AG08395 (cell line): ENCODE results near the gene DNAH12.
A peak's percentile ranks its signal among the peaks of the same experiment; 100 is the strongest.
"Not testable (repeated sequence)": the region's sequence is repeated elsewhere in the genome, so short reads cannot be mapped to it uniquely, and the experiment has no call there.

ENCODE experiments used
- DNase-seq: peaks from one replicate; pipeline ENCODE4 v3.0.0; 2012; ENCODE audit warnings: mixed read lengths, low spot score

DNAH12 gene

DNA sequence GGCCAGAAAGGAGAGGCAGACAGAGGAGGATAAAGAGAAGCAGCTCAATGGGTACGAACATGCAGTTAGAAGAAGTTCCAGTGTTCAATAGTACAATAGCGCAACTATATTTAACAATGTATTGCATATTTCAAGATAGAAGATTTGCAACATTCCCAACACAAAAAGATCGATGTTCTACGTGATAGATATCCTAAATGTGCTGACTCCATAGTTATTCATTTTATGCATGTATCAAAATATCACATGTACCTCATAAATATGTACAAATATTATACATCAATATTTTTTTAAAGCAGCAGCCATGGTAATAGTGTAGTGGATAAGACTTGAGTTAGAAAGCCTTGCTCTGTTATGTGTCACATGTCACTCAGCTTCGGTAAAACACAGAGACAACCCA lies 141.5 kb downstream of the DNAH12 start:
- DNase-seq = no peak

DNA sequence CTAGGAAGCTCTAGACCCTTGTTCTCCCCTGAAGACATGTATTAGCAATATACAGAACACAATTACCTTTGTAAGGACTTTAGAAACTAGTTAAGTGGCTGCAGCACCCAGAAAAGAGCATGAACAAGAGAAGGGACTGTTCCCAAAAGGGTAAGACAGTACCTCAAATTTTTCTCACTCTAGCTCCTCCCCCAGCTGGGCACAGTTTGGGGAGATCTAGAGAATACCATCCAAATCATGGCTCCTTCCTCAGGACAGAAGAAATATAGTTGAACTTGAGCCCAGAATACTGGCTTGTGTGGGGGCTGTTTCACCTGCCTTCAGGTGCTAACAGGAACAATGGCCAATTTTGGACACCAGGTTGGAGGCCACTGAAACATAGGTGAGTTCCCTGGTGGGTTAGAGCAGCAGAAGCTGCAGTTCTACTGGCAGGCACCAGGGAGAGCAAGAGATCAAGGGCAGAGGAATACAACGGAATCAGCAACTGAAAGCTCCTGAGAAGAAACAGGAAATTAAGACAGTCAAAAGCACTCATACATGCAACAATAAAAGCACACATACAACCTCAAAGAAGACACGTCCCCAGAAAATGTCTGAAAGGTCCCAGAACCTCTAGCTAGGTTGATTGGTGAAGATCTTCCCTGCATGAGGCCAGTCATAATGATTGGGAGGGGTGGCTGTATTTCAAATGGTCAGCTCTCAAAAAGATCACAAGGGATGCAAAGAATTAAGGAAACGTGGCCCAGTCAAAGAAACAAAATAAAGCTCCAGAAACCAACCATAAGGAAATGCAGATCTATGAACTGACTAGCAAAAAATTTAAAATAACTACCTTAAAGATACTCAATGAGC lies 146.7 kb downstream of the DNAH12 start:
- peak; percentile 63 for DNase-seq

DNA sequence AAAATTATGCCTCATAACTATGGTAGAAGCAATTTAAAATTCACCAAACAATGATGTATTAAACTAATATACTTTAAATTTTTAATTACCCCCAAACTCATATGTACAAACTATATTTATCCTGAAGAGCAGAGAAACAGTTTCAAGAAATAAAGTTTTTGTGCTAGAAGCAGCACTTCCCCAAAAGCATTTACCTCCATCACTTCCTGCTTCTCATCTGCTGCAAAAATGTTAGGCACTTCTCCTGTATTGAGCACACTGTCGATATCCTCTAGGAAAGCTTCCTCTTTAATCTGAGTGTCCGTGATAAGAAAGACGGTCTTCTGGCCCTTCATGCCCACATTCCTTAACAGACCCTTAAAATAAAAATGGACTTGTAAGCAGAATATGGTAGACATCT lies 150.2 kb downstream of the DNAH12 start:
- no peak for DNase-seq

DNA sequence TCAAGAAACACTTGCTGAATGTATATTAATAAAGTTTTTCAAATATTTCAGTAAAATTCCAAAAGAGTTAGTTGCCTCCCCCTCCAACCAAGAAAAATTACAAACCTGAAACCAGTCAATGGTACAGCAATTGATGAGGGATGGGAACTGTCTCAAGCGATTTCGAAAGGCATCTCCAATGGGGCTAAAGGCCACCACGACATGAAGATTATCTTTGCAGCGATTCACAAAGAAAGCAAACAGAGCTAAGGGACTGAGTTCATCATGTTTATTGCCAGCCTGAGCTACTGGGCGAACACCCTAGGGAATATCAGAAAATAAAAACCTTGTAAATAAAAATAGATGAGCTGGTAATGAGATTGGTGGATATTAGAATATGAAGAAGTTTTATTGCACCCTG lies 152.4 kb downstream of the DNAH12 start:
- no peak for DNase-seq

DNA sequence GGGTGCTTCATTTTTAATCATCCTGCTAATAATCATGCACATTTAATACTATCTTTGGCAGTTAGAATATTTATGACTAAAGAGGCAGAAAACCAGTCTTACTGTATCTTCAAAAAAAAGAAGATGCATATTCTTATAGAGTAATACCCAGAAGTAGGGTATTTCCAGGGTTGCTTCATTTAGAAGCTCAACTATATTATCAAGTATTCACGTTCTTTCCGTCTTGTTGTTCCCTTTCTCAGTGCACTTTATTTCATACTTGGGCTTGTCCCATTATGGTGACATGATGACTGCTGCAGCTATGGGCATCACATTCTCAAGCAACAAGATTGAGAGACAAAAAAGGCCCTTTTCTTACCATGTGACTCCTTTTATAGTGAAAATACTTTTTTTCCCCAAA lies 154.9 kb downstream of the DNAH12 start:
- DNase-seq = no peak

DNA sequence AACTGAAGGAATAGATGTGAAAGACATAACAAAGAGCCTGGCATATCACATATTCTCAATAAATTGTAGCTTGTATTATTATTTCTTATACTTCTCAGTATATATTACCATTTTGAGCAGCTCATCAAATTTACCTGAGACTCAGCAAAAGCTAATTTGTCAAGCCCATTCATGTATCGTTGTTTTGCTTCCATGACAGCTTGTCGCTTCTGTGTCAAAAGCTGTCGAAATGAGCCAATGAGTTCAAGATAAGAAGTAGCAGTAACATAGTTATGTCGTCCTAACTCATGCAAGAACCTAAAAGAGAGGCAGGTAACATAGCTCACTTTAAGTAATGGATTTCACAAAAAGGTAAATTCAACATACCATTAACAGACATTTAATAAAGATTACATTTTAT lies 157.8 kb downstream of the DNAH12 start:
- DNase-seq = no peak

DNA sequence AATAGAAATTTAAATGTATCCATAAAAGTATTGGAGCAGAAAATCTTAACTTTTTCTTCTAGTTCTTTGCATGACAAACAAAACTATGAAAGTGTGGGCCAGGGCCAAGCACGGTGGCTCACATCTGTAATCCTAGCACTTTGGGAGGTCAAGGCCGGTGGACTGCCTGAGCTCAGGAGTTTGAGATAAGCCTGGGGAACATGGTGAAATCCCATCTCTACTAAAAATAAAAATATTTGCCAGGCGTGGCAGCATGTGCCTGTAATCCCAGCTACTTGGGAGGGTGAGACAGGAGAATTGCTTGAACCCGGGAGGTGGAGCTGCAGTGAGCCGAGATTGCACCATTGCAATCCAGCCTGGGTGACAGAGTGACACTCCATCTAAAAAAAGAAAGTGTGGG lies 158.6 kb downstream of the DNAH12 start:
- no peak for DNase-seq

DNA sequence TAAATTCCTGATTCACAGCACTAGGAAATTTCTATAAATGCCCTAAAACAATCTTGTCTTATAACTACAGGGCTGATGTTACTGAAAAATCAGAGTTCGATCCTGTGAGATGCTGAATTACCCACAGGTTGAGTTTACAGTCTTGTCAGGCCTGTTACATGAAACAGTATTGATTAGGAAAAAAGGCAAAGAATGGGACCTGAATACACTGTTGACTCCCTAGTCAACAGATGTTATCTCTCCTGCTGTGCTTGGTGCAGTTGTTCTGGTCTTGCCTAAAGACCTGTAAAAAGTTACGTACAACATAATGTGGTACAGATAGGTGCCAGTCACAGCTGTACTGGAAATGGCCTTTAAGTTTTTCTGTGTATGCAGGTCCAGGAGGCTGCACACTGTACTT lies 160.3 kb downstream of the DNAH12 start:
- no peak for DNase-seq

DNA sequence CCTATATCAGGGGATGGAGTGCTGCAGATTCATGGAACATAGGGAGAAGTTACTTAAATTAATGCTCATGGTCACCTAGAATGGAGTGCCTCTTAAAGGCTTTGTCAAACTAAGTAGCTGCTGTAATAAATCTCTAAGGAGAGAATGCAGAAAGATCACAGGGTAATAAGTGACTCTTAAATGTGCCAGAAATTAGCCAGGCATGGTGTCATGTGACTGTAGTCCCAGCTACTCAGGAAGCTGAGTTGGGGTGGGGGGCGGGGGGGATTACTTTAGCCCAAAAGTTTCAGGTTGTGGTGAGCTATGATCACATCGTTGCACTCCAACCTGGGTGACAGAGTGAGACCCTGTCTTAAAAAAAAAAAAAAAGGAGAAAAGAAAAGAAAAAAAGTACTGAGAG lies 160.7 kb downstream of the DNAH12 start:
- no peak for DNase-seq

DNA sequence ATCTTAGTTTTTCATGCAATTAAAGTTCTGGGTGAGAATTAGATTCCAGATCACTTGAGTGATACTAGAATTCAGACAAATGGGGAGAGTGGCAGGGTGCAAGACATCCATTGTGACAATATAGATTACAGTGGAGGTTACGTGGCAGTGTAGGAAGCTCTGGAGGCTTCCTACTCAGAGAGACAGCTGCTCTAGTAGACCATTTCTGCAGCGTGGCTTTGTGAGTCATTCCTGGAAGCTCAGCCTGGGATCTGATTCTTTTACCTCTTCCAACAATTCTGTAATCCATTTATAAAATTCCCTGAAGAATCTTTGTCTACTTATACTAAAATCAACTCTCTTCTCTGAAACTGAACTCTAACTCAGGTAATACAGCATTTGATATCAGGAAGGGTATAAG lies 161.2 kb downstream of the DNAH12 start:
- no peak for DNase-seq

DNA sequence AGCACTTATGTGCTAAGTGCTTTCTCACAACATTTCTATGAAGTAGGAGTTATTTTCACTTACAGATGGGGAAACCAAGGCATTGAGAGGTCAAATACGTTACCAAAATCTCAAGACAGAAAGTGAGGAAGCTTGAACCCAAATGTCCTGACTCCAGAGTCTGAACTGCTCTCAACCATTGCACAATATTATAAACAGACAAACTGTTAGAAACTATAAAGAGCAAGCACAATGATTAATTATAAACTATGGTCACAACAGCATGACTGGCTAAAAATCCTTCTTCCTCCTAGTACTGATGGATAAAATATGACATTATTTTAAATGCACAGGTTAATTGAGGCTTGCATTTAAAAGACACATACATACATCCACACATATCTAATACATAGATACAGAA lies 173.8 kb downstream of the DNAH12 start:
- DNase-seq = no peak

DNA sequence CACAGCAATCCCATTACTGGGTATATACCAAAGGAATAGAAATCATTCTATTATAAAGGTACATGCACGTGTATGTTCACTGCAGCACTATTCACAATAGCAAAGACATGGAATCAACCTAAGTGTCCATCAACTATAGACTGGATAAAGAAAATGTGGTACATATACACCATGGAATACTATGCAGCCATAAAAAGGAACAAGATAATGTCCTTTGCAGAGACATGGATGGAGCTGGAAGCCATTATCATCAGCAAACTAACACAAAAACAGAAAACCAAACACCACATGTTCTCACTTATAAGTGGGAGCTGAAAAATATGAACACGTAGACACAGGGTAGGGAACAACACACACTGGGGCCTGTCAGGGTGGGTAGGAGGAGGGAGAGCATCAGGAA lies 179.1 kb downstream of the DNAH12 start:
- not testable (repeated sequence) for DNase-seq

DNA sequence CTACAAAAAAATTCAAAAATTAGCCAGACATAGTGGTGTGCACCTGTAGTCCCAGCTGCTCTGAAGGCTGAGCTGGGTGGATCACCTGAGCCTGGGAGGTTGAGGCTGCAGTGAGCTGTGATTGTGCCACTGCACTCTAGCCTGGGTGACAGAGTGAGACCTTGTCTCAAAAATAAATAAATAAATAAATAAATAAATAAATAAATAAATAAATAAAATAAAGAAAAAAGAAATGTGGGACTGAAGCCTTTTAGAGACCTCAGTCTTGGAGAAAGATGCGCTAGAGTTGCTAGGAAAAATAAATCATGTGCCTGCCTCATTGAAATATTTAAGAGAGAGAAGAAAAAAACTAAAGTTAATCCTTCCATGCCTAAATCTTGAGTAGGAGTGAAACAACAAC lies 187.9 kb downstream of the DNAH12 start:
- DNase-seq = not testable (repeated sequence)

DNA sequence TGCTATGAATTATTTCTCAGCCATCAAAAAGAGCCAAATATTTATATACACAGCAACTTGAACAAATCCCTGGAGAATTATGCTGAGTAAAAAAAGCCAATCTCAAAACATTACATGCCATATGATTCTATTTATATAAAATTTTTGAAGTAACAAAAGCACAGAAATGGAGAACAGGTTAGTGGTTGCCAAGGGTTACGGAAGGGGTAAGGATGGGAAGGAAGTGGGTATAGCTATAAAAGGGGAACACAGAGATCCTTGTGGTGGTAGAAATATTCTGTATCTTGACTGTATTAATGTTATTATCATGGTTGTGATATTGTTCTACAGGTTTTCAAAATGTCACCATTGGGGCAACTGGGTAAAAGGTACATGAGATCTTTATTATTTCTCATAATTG lies 189.4 kb downstream of the DNAH12 start:
- no peak for DNase-seq

DNA sequence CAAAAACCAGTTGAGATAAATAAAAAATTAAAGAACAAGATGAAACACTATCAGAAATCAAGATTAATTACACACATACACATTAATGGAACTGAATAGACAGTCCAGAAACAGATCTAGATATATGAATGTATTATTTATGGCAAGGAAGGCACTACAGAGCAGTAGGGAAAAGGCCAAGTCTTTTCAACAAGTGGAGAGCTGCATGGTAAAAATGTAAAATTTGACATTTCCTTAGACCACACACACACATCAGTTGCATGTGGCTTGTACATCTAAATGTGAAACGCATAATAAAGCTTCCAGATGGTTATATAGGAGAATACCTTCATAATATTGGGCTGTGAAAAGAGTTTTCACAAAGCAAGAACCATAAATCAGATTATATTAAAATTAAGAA lies 193.9 kb downstream of the DNAH12 start:
- DNase-seq = no peak

DNA sequence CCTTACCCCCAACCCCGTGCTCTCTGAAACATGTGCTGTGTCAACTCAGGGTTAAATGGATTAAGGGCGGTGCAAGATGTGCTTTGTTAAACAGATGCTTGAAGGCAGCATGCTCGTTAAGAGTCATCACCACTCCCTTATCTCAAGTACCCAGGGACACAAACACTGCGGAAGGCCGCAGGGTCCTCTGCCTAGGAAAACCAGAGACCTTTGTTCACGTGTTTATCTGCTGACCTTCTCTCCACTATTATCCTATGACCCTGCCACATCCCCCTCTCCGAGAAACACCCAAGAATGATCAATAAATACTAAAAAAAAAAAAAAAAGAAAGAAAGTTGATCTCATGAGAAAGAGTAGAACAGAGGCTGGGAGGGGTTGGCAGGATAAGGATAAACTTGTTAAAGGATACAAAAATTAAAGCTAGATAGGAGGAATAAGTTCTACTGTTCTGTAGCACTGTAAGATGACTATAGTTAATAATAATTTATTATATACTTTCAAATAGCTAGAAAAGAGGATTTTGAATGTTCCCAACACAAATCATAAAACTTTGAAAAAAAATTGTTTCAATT lies 205.0 kb downstream of the DNAH12 start:
- DNase-seq = not testable (repeated sequence)

DNA sequence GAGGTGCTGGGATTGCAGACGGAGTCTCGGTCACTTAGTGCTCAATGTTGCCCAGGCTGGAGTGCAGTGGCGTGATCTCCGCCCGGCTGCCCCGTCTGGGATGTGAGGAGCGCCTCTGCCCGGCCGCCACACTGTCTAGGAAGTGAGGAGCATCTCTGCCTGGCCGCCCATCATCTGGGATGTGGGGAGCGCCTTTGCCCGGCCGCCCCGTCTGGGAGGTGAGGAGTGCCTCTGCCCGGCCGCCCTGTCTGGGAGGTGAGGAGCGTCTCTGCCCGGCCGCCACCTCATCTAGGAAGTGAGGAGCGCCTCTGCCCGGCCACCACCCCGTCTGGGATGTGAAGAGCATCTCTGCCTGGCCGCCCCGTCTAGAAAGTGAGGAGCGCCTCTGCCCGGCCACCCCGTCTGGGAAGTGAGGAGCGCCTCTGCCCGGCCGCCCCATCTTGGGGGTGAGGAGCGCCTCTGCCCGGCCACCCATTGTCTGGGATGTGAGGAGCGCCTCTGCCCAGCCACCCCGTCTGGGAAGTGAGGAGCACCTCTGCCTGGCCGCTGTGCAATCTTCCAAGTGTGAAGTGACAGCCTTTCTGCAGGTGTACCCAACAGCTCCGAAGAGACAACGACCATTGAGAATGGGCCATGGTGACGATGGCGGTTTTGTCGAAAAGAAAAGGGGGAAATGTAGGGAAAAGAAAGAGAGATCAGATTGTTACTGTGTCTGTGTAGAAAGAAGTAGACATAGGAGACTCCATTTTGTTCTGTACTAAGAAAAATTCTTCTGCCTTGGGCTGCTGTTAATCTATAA lies 205.7 kb downstream of the DNAH12 start:
- not testable (repeated sequence) for DNase-seq

DNA sequence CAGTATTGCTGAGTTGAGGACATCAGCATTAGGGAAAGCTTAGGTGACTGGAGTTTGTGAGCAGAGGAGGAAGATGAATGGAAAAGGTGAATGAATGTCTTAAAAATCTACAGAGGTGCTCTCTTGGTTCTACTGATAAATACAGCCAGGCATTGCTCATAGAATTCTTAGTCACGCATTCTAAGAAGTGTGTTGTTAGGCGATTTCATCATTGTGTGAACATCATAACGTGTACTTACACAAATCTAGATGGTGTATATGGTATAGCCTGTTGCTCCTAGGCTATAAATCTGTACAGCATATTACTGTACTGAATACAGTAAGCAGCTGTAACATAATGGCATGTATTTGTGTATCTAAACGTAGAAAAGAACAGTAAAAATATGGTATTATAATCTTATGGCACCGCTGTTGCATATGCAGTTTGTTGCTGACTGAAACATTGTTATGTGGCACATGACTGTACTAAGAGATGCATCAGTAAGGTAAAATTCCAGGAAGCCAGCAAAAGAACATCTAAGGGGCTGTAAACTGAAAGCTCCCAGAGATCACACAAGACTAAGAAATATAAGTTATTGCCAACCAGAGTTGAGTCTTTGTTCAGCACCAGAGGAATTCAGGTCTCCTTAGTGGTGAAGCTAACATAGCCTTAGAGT lies 208.7 kb downstream of the DNAH12 start:
- DNase-seq = no peak

DNA sequence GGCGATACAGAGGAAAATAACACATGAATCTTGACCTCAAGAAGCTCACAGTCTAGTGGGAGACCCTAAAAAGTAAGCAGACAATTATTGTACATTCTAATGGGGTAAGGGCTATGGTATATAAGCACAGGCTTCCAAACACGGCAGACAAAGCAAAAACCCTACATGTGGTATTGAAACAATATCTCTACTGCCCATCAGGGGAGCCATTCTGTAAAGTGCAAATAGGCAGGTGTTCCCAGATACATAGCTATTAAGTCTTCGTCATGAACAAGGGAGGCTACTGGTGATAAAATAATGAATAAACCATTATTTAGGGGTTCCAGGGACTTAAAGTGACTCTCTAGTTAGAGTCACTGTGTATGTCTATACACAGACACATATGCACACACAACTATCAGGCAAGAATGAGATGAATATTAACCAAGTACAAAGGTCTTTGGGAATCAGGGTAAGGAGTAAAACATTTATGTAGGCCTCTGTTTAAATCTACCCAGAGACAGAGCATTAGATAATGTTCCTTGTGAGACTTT lies 213.0 kb downstream of the DNAH12 start:
- DNase-seq = no peak

DNA sequence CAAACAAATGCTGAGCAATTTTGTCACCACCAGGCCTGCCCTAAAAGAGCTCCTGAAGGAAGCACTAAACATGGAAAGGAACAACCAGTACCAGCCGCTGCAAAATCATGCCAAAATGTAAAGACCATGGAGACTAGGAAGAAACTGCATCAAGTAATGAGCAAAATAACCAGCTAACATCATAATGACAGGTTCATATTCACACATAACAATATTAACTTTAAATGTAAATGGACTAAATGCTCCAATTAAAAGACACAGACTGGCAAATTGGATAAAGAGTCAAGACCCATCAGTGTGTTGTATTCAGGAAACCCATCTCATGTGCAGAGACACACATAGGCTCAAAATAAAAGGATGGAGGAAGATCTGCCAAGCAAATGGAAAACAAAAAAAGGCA lies 217.6 kb downstream of the DNAH12 start:
- not testable (repeated sequence) for DNase-seq

DNA sequence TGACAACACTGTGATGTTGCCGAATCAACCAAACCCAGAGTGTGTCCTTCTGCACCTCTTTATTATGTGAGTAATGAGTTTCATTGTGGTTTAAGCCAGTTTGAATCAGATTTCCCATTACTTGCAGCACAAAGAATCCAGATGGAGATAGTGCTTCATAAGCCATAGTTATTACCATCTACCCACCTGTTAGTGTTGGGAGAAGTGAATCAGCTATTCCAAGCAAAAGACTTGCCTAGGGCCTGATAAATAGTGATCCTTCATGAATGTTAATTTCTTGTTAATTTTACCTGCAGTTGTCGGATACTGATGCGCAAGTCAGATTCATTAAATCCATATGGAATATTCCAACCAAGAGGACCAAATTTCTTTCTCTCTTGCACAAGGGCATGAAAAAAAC lies 229.9 kb downstream of the DNAH12 start:
- DNase-seq = no peak

DNA sequence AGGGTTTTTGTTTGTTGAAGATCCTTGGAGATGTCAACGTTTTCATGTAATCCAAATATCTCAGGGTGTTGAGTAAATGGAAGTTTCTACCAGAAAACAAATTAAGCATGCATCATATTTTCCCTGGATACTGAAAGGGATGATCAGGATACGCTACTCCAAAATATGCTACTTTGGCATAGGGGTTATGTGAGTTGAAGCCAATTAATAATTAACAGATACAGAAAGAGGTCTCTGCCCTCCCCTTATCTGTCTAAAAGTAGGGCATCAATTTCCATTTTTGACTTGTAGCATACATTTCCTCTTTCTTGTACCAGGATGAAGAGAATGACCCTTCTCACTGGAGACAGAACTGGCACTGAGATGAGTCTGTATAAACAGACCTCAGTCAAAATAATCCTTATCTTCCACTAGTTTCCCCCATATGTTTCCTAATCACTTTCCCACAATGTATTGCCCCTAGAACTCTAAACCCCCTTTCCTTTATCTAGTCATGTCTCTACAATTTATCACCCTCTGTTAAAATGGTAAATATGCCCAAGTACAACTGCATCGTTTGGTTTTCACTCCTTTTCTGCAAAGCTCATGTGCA lies 234.3 kb downstream of the DNAH12 start:
- DNase-seq = no peak
